Measurements from ENCODE around the gene SPEN. TPM values are rescaled to one million over a fixed set of nuclear protein-coding genes. Genes with fewer than 3 reads are reported as not detected.

The SPEN gene
- total RNA-seq, 1 donor from 2014 or later = 33.5 TPM

GRCh38 chr1:15958111-15958510, 110.6 kb downstream of the SPEN start:
- DNase-seq (ENCODE audit: low spot score) = no peak
- TF ChIP-seq, protein P1, sequence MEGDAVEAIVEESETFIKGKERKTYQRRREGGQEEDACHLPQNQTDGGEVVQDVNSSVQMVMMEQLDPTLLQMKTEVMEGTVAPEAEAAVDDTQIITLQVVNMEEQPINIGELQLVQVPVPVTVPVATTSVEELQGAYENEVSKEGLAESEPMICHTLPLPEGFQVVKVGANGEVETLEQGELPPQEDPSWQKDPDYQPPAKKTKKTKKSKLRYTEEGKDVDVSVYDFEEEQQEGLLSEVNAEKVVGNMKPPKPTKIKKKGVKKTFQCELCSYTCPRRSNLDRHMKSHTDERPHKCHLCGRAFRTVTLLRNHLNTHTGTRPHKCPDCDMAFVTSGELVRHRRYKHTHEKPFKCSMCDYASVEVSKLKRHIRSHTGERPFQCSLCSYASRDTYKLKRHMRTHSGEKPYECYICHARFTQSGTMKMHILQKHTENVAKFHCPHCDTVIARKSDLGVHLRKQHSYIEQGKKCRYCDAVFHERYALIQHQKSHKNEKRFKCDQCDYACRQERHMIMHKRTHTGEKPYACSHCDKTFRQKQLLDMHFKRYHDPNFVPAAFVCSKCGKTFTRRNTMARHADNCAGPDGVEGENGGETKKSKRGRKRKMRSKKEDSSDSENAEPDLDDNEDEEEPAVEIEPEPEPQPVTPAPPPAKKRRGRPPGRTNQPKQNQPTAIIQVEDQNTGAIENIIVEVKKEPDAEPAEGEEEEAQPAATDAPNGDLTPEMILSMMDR (IDR thresholded peaks at IDR 0.05; ENCODE audit: unreplicated experiment) = no peak
- no peak overlapping the region for H3K27ac Mint-ChIP-seq (ENCODE audit: unreplicated experiment)
- no peak overlapping the region for H3K4me3 Mint-ChIP-seq (ENCODE audit: unreplicated experiment)
- peaks cover 4% of the 10 kb centered on the region for H3K27me3 Mint-ChIP-seq (ENCODE audit: unreplicated experiment)
- H3K36me3 Mint-ChIP-seq (ENCODE audit: low read depth, unreplicated experiment) = no peaks in the 10 kb centered on the region
- H3K9me3 Mint-ChIP-seq (ENCODE audit: unreplicated experiment) = no peaks in the 10 kb centered on the region
- peaks cover 20% of the 10 kb centered on the region for H3K4me1 Mint-ChIP-seq (ENCODE audit: unreplicated experiment)

GRCh38 chr1:15958793-15959192, 111.3 kb downstream of the SPEN start:
- Mint-ChIP-seq H3K4me3 (ENCODE audit: unreplicated experiment) (no peak overlapping the region), H3K9me3 (ENCODE audit: unreplicated experiment) (no peaks in the 10 kb centered on the region), H3K27ac (ENCODE audit: unreplicated experiment) (no peak overlapping the region), H3K27me3 (ENCODE audit: unreplicated experiment) (peaks cover 4% of the 10 kb centered on the region), H3K4me1 (ENCODE audit: unreplicated experiment) (peaks cover 13% of the 10 kb centered on the region), H3K36me3 (ENCODE audit: low read depth, unreplicated experiment) (no peaks in the 10 kb centered on the region)
- no peak for DNase-seq (ENCODE audit: low spot score)
- TF ChIP-seq, protein P1 (IDR thresholded peaks at IDR 0.05; ENCODE audit: unreplicated experiment) = no peak

DNA sequence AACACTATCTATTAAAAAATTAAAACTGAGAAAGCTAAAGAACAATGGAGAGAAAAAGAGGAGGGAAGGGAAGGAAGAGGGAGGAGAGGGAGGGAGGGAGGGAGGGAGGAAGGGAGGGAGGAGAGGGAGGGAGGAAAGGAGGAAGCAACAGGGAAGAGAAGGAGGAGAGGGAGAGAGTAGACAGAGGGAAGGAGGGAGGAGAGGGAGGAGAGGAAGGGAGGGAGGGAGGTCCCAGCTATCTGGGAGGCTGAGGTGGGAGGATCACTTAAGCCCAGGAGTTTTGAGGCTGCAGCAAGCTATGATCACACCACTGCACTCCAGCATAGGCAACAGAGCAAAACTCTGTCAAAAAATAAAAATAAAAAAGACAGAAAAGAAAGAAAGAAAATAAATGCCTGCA, 111.9 kb downstream of the SPEN start:
- peaks cover 7% of the 10 kb centered on the region for H3K4me1 Mint-ChIP-seq (ENCODE audit: unreplicated experiment)
- H3K4me3 Mint-ChIP-seq (ENCODE audit: unreplicated experiment) = no peak overlapping the region
- DNase-seq (ENCODE audit: low spot score) = no peak
- H3K9me3 Mint-ChIP-seq (ENCODE audit: unreplicated experiment) = no peaks in the 10 kb centered on the region
- H3K36me3 Mint-ChIP-seq (ENCODE audit: low read depth, unreplicated experiment) = no peaks in the 10 kb centered on the region
- H3K27ac Mint-ChIP-seq (ENCODE audit: unreplicated experiment) = no peak overlapping the region
- TF ChIP-seq, protein P1 (IDR thresholded peaks at IDR 0.05; ENCODE audit: unreplicated experiment) = no peak
- peaks cover 4% of the 10 kb centered on the region for H3K27me3 Mint-ChIP-seq (ENCODE audit: unreplicated experiment)

DNA sequence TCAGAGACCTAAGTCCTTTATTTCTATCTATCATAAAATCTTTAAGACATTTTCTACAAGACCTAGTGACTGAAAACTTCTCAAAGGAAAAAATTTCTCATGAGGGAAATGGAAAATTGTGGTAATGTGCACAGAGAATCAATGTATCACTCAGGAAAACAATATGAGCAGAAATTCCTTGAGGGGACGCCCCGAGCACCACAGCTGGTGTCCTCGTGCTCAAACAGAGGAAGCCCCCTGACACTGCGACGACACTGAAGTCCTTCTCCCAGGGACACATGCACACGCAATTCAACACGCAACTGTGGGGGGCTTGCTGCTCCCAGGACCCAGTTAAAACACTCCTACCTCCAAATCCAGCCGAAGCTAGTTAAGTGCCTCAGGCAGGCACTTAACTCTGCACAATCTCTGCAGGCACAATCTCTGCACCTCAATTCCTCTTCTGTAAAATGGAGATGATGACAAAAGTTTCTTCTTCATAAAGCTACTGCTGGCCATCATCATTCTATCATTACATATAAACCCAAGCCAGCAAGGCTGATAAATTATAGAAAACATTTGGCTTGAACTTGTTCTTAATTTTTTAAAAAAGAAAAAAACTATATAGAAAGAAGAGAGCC, 112.4 kb downstream of the SPEN start:
- H3K9me3 Mint-ChIP-seq (ENCODE audit: unreplicated experiment) = no peaks in the 10 kb centered on the region
- H3K36me3 Mint-ChIP-seq (ENCODE audit: low read depth, unreplicated experiment) = no peaks in the 10 kb centered on the region
- DNase-seq (ENCODE audit: low spot score) = no peak
- TF ChIP-seq, protein P1 (IDR thresholded peaks at IDR 0.05; ENCODE audit: unreplicated experiment) = no peak
- H3K4me3 Mint-ChIP-seq (ENCODE audit: unreplicated experiment) = no peak overlapping the region
- peaks cover 6% of the 10 kb centered on the region for H3K4me1 Mint-ChIP-seq (ENCODE audit: unreplicated experiment)
- peaks cover 4% of the 10 kb centered on the region for H3K27me3 Mint-ChIP-seq (ENCODE audit: unreplicated experiment)
- no peak overlapping the region for H3K27ac Mint-ChIP-seq (ENCODE audit: unreplicated experiment)

DNA sequence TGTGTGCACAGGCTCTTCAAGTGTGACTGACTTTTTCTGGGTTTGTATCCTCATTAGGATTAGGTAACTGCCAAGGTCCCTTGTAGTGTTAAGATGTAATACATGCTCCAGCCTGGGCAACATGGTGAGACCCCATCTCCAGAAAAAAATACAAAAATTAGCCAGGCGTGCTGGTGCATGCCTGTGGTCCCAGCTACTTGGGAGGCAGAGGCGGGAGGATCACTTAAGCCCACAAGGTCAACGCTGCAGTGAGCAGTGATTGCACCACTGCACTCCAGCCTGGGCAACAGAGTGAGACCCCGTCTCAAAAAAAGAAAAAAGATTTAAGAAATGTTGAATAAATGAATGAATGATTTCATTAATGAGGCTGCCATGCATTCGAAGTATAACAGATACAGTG, 113.3 kb downstream of the SPEN start:
- H3K4me1 Mint-ChIP-seq (ENCODE audit: unreplicated experiment) = peaks cover 3% of the 10 kb centered on the region
- TF ChIP-seq, protein P1 (IDR thresholded peaks at IDR 0.05; ENCODE audit: unreplicated experiment) = no peak
- H3K27me3 Mint-ChIP-seq (ENCODE audit: unreplicated experiment) = peaks cover 2% of the 10 kb centered on the region
- H3K4me3 Mint-ChIP-seq (ENCODE audit: unreplicated experiment) = no peak overlapping the region
- no peak for DNase-seq (ENCODE audit: low spot score)
- H3K27ac Mint-ChIP-seq (ENCODE audit: unreplicated experiment) = no peak overlapping the region
- peaks cover 7% of the 10 kb centered on the region for H3K36me3 Mint-ChIP-seq (ENCODE audit: low read depth, unreplicated experiment)
- no peaks in the 10 kb centered on the region for H3K9me3 Mint-ChIP-seq (ENCODE audit: unreplicated experiment)
